IMR-90 (cell line): Measurements from ENCODE around the gene DTX3. TPM values are rescaled to one million over a fixed set of nuclear protein-coding genes. Genes with fewer than 3 reads are reported as not detected.

ENCODE experiments used
- ATAC-seq: fragments of 200-7000 bp; cut with Tn5 transposase; 2 replicates; pipeline ENCODE4 v1.9.1; 2020; ENCODE audit warnings: low read depth, mild to moderate bottlenecking, moderate library complexity
- BruUV-seq: library from RNA; stranded (reverse); fragments of 400-500 nt; replicated peaks from 2 replicates; lab custom pipeline; 2021; lab: Mats Ljungman, UMichigan
- CTCF ChIA-PET: fragments of 300-600 bp; formaldehyde crosslinking; extraction: SDS; loops from one replicate; lab custom pipeline; 2021; ENCODE audit warnings: antibody characterized with exemption; lab: Yijun Ruan, JAX
- POLR2A ChIA-PET: fragments of 300-600 bp; sonication (Branson Sonifier 250); formaldehyde crosslinking; loops from one replicate; lab custom pipeline; 2022; ENCODE audit warnings: antibody characterized with exemption; ENCODE audit not compliant: unreplicated experiment; lab: Charles Lee
- DNase-seq: peaks from one replicate; pipeline ENCODE4 v3.0.0; 2013
- H2AFZ ChIP-seq: replicated peaks from 2 replicates; pipeline ENCODE3; 2013; ENCODE audit warnings: low read length, mild to moderate bottlenecking; ENCODE audit not compliant: poor library complexity
- H2AK5ac ChIP-seq: 2 replicates; pipeline ENCODE4 v1.6.1; 2013; ENCODE audit warnings: low read depth, low read length, inconsistent platforms
- H2AK9ac ChIP-seq: replicated peaks from 2 replicates; pipeline ENCODE3; 2013; ENCODE audit warnings: mild to moderate bottlenecking, low read depth, low read length, moderate library complexity; ENCODE audit not compliant: poor library complexity
- H2BK120ac ChIP-seq: 2 replicates; pipeline ENCODE4 v1.6.1; 2013; ENCODE audit warnings: low read depth, low read length, inconsistent platforms
- H2BK15ac ChIP-seq: 3 replicates; pipeline ENCODE4 v1.6.1; 2013; ENCODE audit warnings: low read depth, low read length, inconsistent platforms
- H2BK20ac ChIP-seq: 2 replicates; pipeline ENCODE4 v1.6.1; 2013; ENCODE audit warnings: low read depth, mild to moderate bottlenecking, inconsistent platforms, low read length, moderate library complexity
- H2BK5ac ChIP-seq: 2 replicates; pipeline ENCODE4 v1.6.1; 2013; ENCODE audit warnings: mild to moderate bottlenecking, low read depth, low read length, inconsistent platforms; ENCODE audit not compliant: poor library complexity, severe bottlenecking
- H3K14ac ChIP-seq: replicated peaks from 2 replicates; pipeline ENCODE4 v1.6.1; 2013; ENCODE audit warnings: low read depth, low read length, inconsistent platforms
- H3K18ac ChIP-seq: 2 replicates; pipeline ENCODE4 v1.6.1; 2013; ENCODE audit warnings: low read depth, low read length, control low read depth
- H3K23ac ChIP-seq: 2 replicates; pipeline ENCODE4 v1.6.1; 2013; ENCODE audit warnings: low read depth, low read length, inconsistent platforms
- H3K27ac ChIP-seq: 2 replicates; pipeline ENCODE4 v1.5.1; 2013; ENCODE audit warnings: mild to moderate bottlenecking, control low read depth, low read length; ENCODE audit not compliant: insufficient read depth
- H3K27me3 ChIP-seq: 2 replicates; pipeline ENCODE4 v1.6.1; 2013; ENCODE audit warnings: low read length; ENCODE audit not compliant: control insufficient read depth, insufficient read depth
- H3K36me3 ChIP-seq: 2 replicates; pipeline ENCODE4 v1.6.1; 2013; ENCODE audit warnings: low read length, mixed read lengths; ENCODE audit not compliant: control insufficient read depth, insufficient read depth
- H3K4ac ChIP-seq: 2 replicates; pipeline ENCODE4 v1.6.1; 2013; ENCODE audit warnings: low read depth, low read length, inconsistent platforms
- H3K4me1 ChIP-seq: 2 replicates; pipeline ENCODE4 v1.6.1; 2013; ENCODE audit warnings: low read length, mixed read lengths; ENCODE audit not compliant: control insufficient read depth, insufficient read depth
- H3K4me2 ChIP-seq: 2 replicates; pipeline ENCODE4 v1.6.1; 2013; ENCODE audit warnings: low read depth, mild to moderate bottlenecking, control low read depth, low read length, moderate library complexity
- H3K4me3 ChIP-seq: 2 replicates; pipeline ENCODE4 v1.5.1; 2013; ENCODE audit warnings: low read depth, mild to moderate bottlenecking, control low read depth, low read length, moderate library complexity; ENCODE audit not compliant: insufficient read depth
- H3K56ac ChIP-seq: 2 replicates; pipeline ENCODE4 v1.6.1; 2013; ENCODE audit warnings: low read length, inconsistent platforms; ENCODE audit not compliant: insufficient read depth; ENCODE audit errors: extremely low read depth
- H3K79me1 ChIP-seq, 2 experiments: 2 replicates each; pipeline ENCODE4 v1.6.1; 2013; ENCODE audit warnings: low read length in 2 of 2, inconsistent platforms in 1 of 2, low read depth in 1 of 2
- H3K9ac ChIP-seq: 2 replicates; pipeline ENCODE4 v1.6.1; 2013; ENCODE audit warnings: low read depth, low read length, control low read depth
- H3K9me1 ChIP-seq: 2 replicates; pipeline ENCODE4 v1.6.1; 2013; ENCODE audit warnings: low read length, inconsistent platforms; ENCODE audit not compliant: insufficient read depth
- H3K9me3 ChIP-seq: 2 replicates; pipeline ENCODE4 v1.6.1; 2013; ENCODE audit warnings: low read length; ENCODE audit not compliant: control insufficient read depth, insufficient read depth
- H4K20me1 ChIP-seq: 2 replicates; pipeline ENCODE4 v1.6.1; 2013; ENCODE audit warnings: low read length, inconsistent platforms; ENCODE audit not compliant: insufficient read depth
- H4K5ac ChIP-seq: 2 replicates; pipeline ENCODE4 v1.6.1; 2013; ENCODE audit warnings: mild to moderate bottlenecking, low read depth, low read length, control low read depth
- H4K8ac ChIP-seq, 2 experiments: 2 replicates each; pipeline ENCODE4 v1.6.1; 2013; ENCODE audit warnings: low read depth in 2 of 2, low read length in 2 of 2, control low read depth in 1 of 2, inconsistent platforms in 1 of 2
- H4K91ac ChIP-seq: 2 replicates; pipeline ENCODE4 v1.6.1; 2013; ENCODE audit warnings: low read depth, low read length, inconsistent platforms; ENCODE audit not compliant: insufficient read depth
- MXI1 ChIP-seq: IDR thresholded peaks from 2 replicates; pipeline ENCODE4 v1.6.1; 2012; ENCODE audit warnings: low read depth, mild to moderate bottlenecking, low read length, moderate library complexity, borderline replicate concordance
- SMC3 ChIP-seq: fragments of 150-350 bp; IDR thresholded peaks from 2 replicates; pipeline ENCODE4 v1.6.1; 2016; ENCODE audit warnings: low read depth, mild to moderate bottlenecking, antibody characterized with exemption, low read length, moderate library complexity
- WGBS, 2 experiments: methylation state at CpG; one replicate each; pipeline versions ENCODE4 v1.1.5 to v1.1.7; 2013; ENCODE audit warnings: missing lambda C conversion rate in 2 of 2; ENCODE audit not compliant: insufficient read length in 1 of 2; ENCODE audit errors: extremely low coverage in 2 of 2; 5-methylcytosine and 5-hydroxymethylcytosine counted together
- dilution Hi-C: fragments of 300-500 bp; cut with HindIII; formaldehyde crosslinking; loops from one replicate; pipeline ENCODE4 v1.14.3; 2018; ENCODE audit warnings: low sequenced_read_pairs; ENCODE audit not compliant: unreplicated experiment
- in situ Hi-C: fragments of 300-500 bp; cut with MboI; formaldehyde crosslinking; loops from 3 replicates; pipeline ENCODE4 v1.14.3; 2019; ENCODE audit warnings: low sequenced_read_pairs, inconsistent platforms, mixed read lengths
- intact Hi-C: fragments of 100-400 bp; cut with micrococcal nuclease; formaldehyde crosslinking; loops from 2 replicates; pipeline ENCODE4 v1.10.0; 2022
- polyA plus RNA-seq, 3 experiments: library from polyadenylated mRNA; depleted of rRNA; stranded (reverse); fragments of >200 nt; gene quantifications; 2 replicates each; pipeline ENCODE4 v1.2.3, GENCODE V29; 2012; ENCODE audit warnings: low replicate concordance in 1 of 3
- total RNA-seq: library from RNA; depleted of rRNA; stranded (reverse); fragments of >200 nt; gene quantifications from 2 replicates; pipeline ENCODE4 v1.2.3, GENCODE V29; 2012
- TF ChIP-seq, protein P1 (sequence below): conservative IDR thresholded peaks from 2 replicates; pipeline ENCODE4 v1.5.1; 2012; ENCODE audit warnings: mild to moderate bottlenecking, low read depth, low read length, improper control_type of control experiment
- TF ChIP-seq, protein P2 (sequence below): fragments of 150-350 bp; IDR thresholded peaks from 2 replicates; pipeline ENCODE4 v1.6.1; 2016; ENCODE audit warnings: low read depth, mild to moderate bottlenecking, low read length, moderate library complexity, borderline replicate concordance

Gene DTX3
- total and polyA plus RNA-seq, 2 of the 4 experiments (the other 2 are of a cell fraction), result 2.9 to 14.6 TPM

DNA sequence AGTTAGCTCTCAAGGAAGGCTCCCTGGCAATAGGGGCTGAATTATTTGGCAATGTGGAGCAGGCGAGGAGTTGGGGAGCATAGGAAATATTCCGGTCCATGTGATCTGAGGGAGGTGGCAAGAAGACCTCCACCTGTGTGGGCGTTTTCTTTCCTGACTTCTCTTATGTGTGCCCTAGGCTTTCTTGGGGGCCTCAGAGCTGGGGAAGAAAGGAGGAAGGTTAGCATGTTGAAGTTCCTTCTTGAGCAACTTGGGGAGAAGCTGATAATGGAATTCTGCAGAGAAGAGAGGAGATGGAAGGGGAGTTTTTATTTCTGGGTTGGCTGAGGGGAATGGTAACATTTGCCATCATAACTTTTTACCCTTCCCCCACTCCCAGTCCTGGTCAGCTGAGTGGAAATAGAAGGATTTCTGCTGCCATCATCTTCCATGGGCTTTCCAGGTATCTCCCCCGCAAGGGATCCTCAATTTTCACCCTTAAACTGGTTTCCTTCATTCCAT is 1.2 kb downstream of the DTX3 start (continued):
- TF ChIP-seq, protein P1, sequence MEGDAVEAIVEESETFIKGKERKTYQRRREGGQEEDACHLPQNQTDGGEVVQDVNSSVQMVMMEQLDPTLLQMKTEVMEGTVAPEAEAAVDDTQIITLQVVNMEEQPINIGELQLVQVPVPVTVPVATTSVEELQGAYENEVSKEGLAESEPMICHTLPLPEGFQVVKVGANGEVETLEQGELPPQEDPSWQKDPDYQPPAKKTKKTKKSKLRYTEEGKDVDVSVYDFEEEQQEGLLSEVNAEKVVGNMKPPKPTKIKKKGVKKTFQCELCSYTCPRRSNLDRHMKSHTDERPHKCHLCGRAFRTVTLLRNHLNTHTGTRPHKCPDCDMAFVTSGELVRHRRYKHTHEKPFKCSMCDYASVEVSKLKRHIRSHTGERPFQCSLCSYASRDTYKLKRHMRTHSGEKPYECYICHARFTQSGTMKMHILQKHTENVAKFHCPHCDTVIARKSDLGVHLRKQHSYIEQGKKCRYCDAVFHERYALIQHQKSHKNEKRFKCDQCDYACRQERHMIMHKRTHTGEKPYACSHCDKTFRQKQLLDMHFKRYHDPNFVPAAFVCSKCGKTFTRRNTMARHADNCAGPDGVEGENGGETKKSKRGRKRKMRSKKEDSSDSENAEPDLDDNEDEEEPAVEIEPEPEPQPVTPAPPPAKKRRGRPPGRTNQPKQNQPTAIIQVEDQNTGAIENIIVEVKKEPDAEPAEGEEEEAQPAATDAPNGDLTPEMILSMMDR, result no peak
- no peak for TF ChIP-seq SMC3

GRCh38 chr12:57606399-57606798 is 1.8 kb downstream of the DTX3 start:
- peaks cover 10% of the 10 kb centered on the region; the same call in 1 of the 2 replicates for H3K36me3 ChIP-seq
- no peak overlapping the region for H4K5ac ChIP-seq

More at GRCh38 chr12:57606399-57606798, 1.8 kb downstream of the DTX3 start:
- Histone ChIP-seq H3K14ac (no peak overlapping the region), H3K9me3 (no peaks in the 10 kb centered on the region), H4K91ac (no peak overlapping the region), H3K4ac (no peak overlapping the region), H3K18ac (no peak overlapping the region), H3K23ac (no peak overlapping the region), H4K8ac (no peak overlapping the region), H3K9ac (no peak overlapping the region), H2AK9ac (no peak overlapping the region), H3K79me1 (peaks cover 9 to 19% of the 10 kb centered on the region in 2 experiments), H3K4me3 (no peak overlapping the region), H3K56ac (no peak overlapping the region), H4K20me1 (no peaks in the 10 kb centered on the region), H2BK120ac (no peak overlapping the region), H3K4me2 (no peak overlapping the region), H3K4me1 (peaks cover 15% of the 10 kb centered on the region), H2BK15ac (no peak overlapping the region), H2AFZ (no peak overlapping the region), H3K9me1 (peaks cover 18% of the 10 kb centered on the region; the same call in 1 of the 2 replicates), H3K27ac (no peak overlapping the region), H2BK20ac (no peak overlapping the region), H2BK5ac (no peak overlapping the region), H3K27me3 (no peaks in the 10 kb centered on the region), H2AK5ac (no peak overlapping the region)
- no CpG with 5 or more reads among the region's 2 CpGs for WGBS, 2 experiments
- POLR2A ChIA-PET, result no interaction called here
- ATAC-seq (no peak), DNase-seq (no peak)
- in situ Hi-C loops, result no loop called here
- BruUV-seq, result no TSS peak
- intact Hi-C loops, result no loop called here
- TF ChIP-seq, protein P2, sequence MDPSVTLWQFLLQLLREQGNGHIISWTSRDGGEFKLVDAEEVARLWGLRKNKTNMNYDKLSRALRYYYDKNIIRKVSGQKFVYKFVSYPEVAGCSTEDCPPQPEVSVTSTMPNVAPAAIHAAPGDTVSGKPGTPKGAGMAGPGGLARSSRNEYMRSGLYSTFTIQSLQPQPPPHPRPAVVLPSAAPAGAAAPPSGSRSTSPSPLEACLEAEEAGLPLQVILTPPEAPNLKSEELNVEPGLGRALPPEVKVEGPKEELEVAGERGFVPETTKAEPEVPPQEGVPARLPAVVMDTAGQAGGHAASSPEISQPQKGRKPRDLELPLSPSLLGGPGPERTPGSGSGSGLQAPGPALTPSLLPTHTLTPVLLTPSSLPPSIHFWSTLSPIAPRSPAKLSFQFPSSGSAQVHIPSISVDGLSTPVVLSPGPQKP, result no peak
- TF ChIP-seq MXI1, result no peak
- CTCF ChIA-PET, result interaction anchor here (0.6 kb wide), 1 partner anchor 26 kb away, joined by 4 read pairs; the partner anchor contains the start of gene B4GALNT1
- dilution Hi-C loops, result no loop called here
